ENCODE data around the gene PDE6C.

PDE6C gene

GRCh38 chr10:93595378-93596161 is 16.8 kb upstream of the PDE6C start:
- no peak for TF ChIP-seq CTCF (IDR thresholded peaks at IDR 0.05; ENCODE audit: unreplicated experiment in 3 of 3)
- Mint-ChIP-seq H3K4me3 (no peak overlapping the region), H3K36me3 (ENCODE audit: low read depth) (no peaks in the 10 kb centered on the region), H3K9me3 (no peaks in the 10 kb centered on the region), H3K27ac (no peak overlapping the region), H3K4me1 (no peaks in the 10 kb centered on the region), H3K27me3 (ENCODE audit: low read depth) (peaks cover 46% of the 10 kb centered on the region)

GRCh38 chr10:93596539-93596938 is 15.8 kb upstream of the PDE6C start:
- TF ChIP-seq CTCF (IDR thresholded peaks at IDR 0.05; ENCODE audit: unreplicated experiment in 3 of 3): no peak
- Mint-ChIP-seq H3K4me3 (no peak overlapping the region), H3K27ac (no peak overlapping the region), H3K27me3 (ENCODE audit: low read depth) (peaks cover 53% of the 10 kb centered on the region), H3K4me1 (peaks cover 2% of the 10 kb centered on the region), H3K9me3 (no peaks in the 10 kb centered on the region), H3K36me3 (ENCODE audit: low read depth) (no peaks in the 10 kb centered on the region)

GRCh38 chr10:93597075-93597599 is 15.2 kb upstream of the PDE6C start:
- Mint-ChIP-seq H3K4me3 (no peak overlapping the region), H3K27ac (no peak overlapping the region), H3K4me1 (peaks cover 5% of the 10 kb centered on the region), H3K36me3 (ENCODE audit: low read depth) (no peaks in the 10 kb centered on the region), H3K27me3 (ENCODE audit: low read depth) (peaks cover 59% of the 10 kb centered on the region), H3K9me3 (no peaks in the 10 kb centered on the region)
- no peak for TF ChIP-seq CTCF (IDR thresholded peaks at IDR 0.05; ENCODE audit: unreplicated experiment in 3 of 3)

GRCh38 chr10:93598157-93598556 is 14.2 kb upstream of the PDE6C start:
- Mint-ChIP-seq H3K36me3 (ENCODE audit: low read depth) (no peaks in the 10 kb centered on the region), H3K9me3 (no peaks in the 10 kb centered on the region), H3K4me1 (peaks cover 5% of the 10 kb centered on the region), H3K27me3 (ENCODE audit: low read depth) (peaks cover 69% of the 10 kb centered on the region), H3K27ac (no peak overlapping the region), H3K4me3 (no peak overlapping the region)
- TF ChIP-seq CTCF (IDR thresholded peaks at IDR 0.05; ENCODE audit: unreplicated experiment in 3 of 3): no peak

- Mint-ChIP-seq H3K36me3 (ENCODE audit: low read depth) (no peaks in the 10 kb centered on the region), H3K27ac (no peak overlapping the region), H3K27me3 (ENCODE audit: low read depth) (peaks cover 77% of the 10 kb centered on the region), H3K4me1 (peaks cover 5% of the 10 kb centered on the region), H3K9me3 (no peaks in the 10 kb centered on the region), H3K4me3 (peak overlapping the region in 1 of 3 experiments; percentile 85)
- TF ChIP-seq CTCF (IDR thresholded peaks at IDR 0.05; ENCODE audit: unreplicated experiment in 3 of 3): no peak
Measured at GRCh38 chr10:93599335-93599734, 13.0 kb upstream of the PDE6C start.

- Mint-ChIP-seq H3K4me3 (peak overlapping the region; percentile 57 to 85 (median 66)), H3K9me3 (no peaks in the 10 kb centered on the region), H3K27me3 (ENCODE audit: low read depth) (peaks cover 77% of the 10 kb centered on the region), H3K4me1 (peaks cover 5% of the 10 kb centered on the region), H3K36me3 (ENCODE audit: low read depth) (no peaks in the 10 kb centered on the region), H3K27ac (no peak overlapping the region)
- TF ChIP-seq CTCF (IDR thresholded peaks at IDR 0.05; ENCODE audit: unreplicated experiment in 3 of 3): no peak
Measured at GRCh38 chr10:93599778-93600177, 12.6 kb upstream of the PDE6C start.
